Mucosa of rectum (tissue), 2 donors: Measurements from ENCODE around the gene PHC2.

ENCODE experiments used
- H3K27ac ChIP-seq, 2 donors: one replicate each; pipeline ENCODE4 v1.7.0; 2013; ENCODE audit warnings: inconsistent platforms in 2 of 2, low read depth in 2 of 2, low read length in 2 of 2
- H3K27me3 ChIP-seq, 2 donors: one replicate each; pipeline ENCODE4 v1.7.0; 2013; ENCODE audit warnings: low read length in 2 of 2; ENCODE audit not compliant: control insufficient read depth in 2 of 2, insufficient read depth in 2 of 2
- H3K36me3 ChIP-seq, 2 donors: one replicate each; pipeline ENCODE4 v1.7.0; 2013; ENCODE audit warnings: low read length in 2 of 2; ENCODE audit not compliant: control insufficient read depth in 2 of 2, insufficient read depth in 2 of 2
- H3K4me1 ChIP-seq, 2 donors: one replicate each; pipeline ENCODE4 v1.7.0; 2013; ENCODE audit warnings: low read length in 2 of 2, mild to moderate bottlenecking in 1 of 2; ENCODE audit not compliant: control insufficient read depth in 2 of 2, insufficient read depth in 2 of 2
- H3K4me3 ChIP-seq, 2 donors: one replicate each; pipeline ENCODE4 v1.7.0; 2013; ENCODE audit warnings: low read length in 2 of 2
- H3K9ac ChIP-seq, 2 donors: one replicate each; pipeline ENCODE4 v1.7.0; 2013; ENCODE audit warnings: low read length in 2 of 2, low read depth in 1 of 2, mild to moderate bottlenecking in 1 of 2
- H3K9me3 ChIP-seq, 2 donors: one replicate each; pipeline ENCODE4 v1.7.0; 2013; ENCODE audit warnings: low read length in 2 of 2; ENCODE audit not compliant: control insufficient read depth in 2 of 2
- donor health status: healthy.
- donor health status: Normal muscosa, but diverticular disease.

PHC2 gene

DNA sequence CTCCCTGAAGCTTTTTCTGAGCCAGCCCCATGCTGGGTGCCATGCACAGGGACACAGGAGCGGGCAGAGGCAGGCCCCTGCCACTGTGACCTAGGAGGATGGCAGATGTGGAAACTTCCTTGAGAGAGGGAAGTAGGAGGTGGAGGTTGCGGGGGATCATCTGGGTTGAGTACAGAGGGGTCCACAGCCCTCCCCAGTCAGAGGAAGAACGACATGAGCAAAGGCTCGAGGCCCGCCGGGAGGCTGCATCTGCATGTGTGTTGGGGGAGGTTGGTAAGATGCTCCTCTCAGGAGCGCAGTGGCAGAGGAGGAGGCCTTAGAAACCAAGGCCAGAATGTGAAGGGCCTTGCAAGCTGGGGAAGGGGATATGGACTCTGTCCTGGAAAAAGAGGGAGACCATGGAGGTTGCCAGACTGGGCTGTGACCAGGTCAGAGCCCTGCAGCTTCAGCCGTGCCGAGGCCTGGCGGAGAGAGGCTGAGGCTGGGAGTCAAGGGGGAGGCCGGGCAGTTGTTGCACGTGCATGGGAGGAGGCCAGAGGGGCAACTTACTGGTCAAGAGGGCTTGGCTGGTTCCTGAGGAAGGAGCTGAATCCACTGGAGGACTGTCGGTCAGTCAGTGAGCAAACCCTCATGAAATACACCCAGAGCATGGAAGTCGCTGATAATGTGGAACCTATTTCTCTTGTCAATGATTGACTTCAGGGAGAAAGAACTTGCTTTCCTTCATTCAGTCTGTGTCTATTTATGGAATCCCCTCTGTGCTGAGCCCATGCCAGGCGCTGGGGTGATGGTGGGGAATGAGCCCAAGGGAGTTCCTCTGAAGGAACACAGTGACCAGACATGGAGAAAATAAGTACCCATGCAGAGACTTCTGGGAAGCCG is 141.7 kb downstream of the PHC2 start:
- no peaks in the 10 kb centered on the region for H3K4me1 ChIP-seq
- no peaks in the 10 kb centered on the region for H3K27me3 ChIP-seq
- no peak overlapping the region for H3K4me3 ChIP-seq
- H3K9ac ChIP-seq, result no peak overlapping the region
- peaks cover 0 to 14% of the 10 kb centered on the region in 2 donors for H3K36me3 ChIP-seq
- H3K9me3 ChIP-seq, result no peaks in the 10 kb centered on the region
- no peak overlapping the region for H3K27ac ChIP-seq

DNA sequence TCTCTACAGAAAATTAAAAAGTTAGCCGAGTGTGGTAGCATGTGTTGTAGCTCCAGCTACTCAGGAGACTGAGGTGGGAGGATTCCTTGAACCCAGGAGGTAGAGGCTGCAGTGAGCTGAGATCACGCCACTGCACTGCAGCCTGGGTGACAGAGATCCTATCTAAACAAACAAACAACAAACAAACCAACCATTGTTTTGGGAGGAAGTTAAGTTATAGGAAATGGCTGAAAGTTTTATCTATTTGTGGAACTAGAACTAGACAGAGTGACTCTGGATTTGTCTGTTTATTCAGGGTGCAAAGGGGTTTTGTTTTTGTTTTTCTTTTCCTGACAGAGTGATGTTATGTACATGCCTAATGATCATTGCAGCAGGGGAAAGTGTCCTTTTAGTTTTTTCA is 143.6 kb downstream of the PHC2 start:
- Histone ChIP-seq H3K4me1 (no peaks in the 10 kb centered on the region), H3K27me3 (no peaks in the 10 kb centered on the region), H3K9ac (no peak overlapping the region), H3K36me3 (peaks cover 0 to 11% of the 10 kb centered on the region in 2 donors), H3K4me3 (no peak overlapping the region), H3K9me3 (no peaks in the 10 kb centered on the region), H3K27ac (no peak overlapping the region)

DNA sequence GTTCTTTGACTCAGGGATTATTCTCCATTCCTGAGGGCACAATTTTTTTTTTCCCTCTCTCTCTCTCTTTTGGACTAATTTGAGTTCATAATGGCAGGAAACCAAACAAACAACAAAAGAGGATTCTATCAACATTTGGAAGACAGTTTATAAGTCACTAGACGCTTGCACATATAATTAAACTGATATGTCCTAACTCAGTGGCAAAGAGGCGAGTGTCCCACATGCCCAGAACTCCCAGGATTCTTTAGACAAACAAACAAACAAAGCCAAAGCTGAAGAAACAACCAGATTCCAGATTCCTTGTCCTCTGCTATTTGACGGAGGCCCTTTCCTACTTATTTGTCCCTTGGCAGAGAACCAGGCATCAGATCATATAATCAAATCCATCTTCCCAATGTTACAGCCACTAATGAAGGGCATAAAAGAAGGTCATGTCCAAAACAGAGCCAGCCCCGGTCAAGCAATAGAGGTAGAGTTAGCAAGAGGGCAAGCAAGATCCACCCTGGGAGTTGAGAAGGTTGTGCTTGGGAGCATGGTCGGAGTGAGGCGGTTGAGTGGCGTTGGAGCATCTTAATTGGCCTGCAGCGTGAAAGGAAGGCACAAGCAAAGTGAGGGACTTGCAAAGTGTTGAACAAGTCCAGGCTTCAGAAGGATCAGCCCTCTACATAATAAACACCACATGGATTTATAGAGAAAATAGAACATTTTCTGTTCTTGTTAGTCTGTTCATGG is 144.3 kb downstream of the PHC2 start:
- H3K4me3 ChIP-seq, result no peak overlapping the region
- no peaks in the 10 kb centered on the region for H3K9me3 ChIP-seq
- H3K36me3 ChIP-seq, result peaks cover 4 to 18% of the 10 kb centered on the region in 2 donors
- no peak overlapping the region for H3K9ac ChIP-seq
- no peaks in the 10 kb centered on the region for H3K27me3 ChIP-seq
- no peaks in the 10 kb centered on the region for H3K4me1 ChIP-seq
- H3K27ac ChIP-seq, result no peak overlapping the region

DNA sequence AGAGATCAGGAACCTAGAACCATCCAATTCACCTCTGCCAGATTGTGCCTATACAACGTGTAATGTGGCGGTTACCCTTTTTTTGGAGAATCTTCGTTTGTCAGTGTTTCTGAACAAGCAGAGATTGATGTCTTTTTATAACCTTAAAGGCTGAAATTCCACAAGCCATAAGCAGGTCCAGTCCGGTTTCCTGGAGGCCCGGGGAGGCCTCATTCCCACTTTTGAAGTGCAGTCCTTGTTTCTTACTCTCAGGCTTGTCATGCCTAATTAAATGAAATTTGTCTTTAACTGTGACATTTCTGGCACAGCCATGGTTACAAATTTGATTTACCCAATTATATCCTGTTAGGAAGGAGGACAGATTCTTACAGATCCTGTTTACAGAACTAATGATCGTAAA is 146.8 kb downstream of the PHC2 start:
- Histone ChIP-seq H3K4me1 (no peaks in the 10 kb centered on the region), H3K27ac (no peak overlapping the region), H3K4me3 (no peak overlapping the region), H3K9ac (no peak overlapping the region), H3K36me3 (peaks cover 15 to 28% of the 10 kb centered on the region in 2 donors), H3K9me3 (no peaks in the 10 kb centered on the region), H3K27me3 (no peaks in the 10 kb centered on the region)

DNA sequence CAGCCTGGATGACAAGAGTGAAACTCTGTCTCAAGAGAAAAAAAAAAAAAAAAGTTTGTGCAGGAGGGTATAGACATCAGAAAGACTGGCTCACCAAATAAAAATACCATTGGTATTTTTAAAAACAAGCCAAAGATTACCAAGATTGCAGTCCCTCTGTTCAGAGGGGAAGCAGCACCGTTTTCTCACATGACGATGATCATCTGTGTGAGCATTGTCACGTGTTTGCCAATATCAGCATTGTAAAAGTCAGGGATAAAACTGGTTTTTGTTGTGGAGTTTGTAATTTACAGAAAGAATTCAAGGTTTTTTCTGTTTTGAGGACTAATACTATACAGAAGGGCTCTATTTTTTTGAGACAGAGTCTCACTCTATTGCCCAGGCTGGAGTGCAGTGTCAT is 148.1 kb downstream of the PHC2 start:
- H3K36me3 ChIP-seq, result peaks cover 15 to 28% of the 10 kb centered on the region in 2 donors
- no peaks in the 10 kb centered on the region for H3K4me1 ChIP-seq
- no peak overlapping the region for H3K4me3 ChIP-seq
- H3K27ac ChIP-seq, result no peak overlapping the region
- H3K9ac ChIP-seq, result no peak overlapping the region
- H3K9me3 ChIP-seq, result no peaks in the 10 kb centered on the region
- no peaks in the 10 kb centered on the region for H3K27me3 ChIP-seq

DNA sequence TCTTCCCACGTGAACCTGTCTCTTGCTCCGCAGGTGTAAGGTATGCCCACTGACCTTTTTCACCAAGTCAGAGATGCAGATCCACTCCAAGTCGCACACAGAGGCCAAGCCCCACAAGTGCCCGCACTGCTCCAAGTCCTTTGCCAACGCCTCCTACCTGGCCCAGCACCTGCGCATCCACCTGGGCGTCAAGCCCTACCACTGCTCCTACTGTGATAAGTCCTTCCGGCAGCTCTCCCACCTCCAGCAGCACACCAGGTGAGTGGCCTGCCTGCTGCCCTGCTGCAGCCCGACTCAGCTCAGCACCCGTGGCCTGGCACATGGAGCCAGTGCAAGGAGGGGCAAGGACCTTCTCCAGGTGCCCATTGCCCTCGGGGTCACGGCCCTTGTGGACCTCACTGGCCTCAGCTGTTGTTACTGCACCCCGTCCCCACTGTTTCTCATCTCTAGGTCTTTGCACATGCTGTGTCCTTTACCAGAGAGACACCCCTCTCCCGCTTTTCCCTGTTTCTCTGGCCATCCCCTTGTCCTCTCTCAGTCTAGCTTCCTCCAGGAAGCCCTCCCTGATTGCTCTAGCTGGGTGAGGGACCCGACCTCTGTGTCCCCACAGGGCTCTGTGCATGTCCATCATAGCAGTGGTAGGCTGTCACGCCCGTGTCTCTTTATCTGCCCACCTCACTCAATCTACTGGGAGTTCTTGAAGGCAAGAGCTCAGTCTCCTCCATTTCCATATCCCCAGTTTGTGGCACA is 149.2 kb downstream of the PHC2 start:
- H3K9me3 ChIP-seq, result no peaks in the 10 kb centered on the region
- H3K9ac ChIP-seq, result no peak overlapping the region
- H3K27me3 ChIP-seq, result no peaks in the 10 kb centered on the region
- no peak overlapping the region for H3K27ac ChIP-seq
- H3K4me1 ChIP-seq, result no peaks in the 10 kb centered on the region
- H3K4me3 ChIP-seq, result no peak overlapping the region
- H3K36me3 ChIP-seq, result peaks cover 17 to 36% of the 10 kb centered on the region in 2 donors

DNA sequence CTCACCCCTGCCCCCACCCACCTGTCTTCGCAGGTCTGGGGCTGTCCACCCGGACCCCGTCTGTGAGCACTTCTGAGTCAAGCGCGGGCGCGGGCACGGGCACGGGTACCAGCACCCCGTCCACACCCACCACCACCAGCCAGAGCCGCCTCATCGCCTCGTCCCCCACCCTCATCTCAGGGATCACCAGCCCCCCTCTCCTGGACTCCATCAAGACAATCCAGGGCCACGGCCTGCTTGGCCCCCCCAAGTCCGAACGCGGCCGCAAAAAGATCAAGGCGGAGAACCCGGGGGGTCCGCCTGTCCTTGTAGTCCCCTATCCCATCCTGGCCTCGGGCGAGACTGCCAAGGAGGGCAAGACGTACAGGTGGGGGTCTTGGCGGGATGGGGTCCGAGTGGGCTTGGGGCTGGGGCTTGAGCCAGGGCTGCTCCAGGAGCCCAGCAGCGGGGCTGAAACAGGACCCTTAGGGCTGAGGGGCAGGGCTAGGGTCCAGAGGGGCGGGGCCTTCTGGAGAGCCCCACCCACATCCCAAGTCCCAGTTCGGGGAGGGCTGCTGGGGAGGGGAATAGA is 150.7 kb downstream of the PHC2 start:
- Histone ChIP-seq H3K36me3 (peaks cover 18 to 36% of the 10 kb centered on the region in 2 donors), H3K27me3 (no peaks in the 10 kb centered on the region), H3K9ac (no peak overlapping the region), H3K27ac (no peak overlapping the region), H3K4me1 (no peaks in the 10 kb centered on the region), H3K4me3 (no peak overlapping the region), H3K9me3 (no peaks in the 10 kb centered on the region)

DNA sequence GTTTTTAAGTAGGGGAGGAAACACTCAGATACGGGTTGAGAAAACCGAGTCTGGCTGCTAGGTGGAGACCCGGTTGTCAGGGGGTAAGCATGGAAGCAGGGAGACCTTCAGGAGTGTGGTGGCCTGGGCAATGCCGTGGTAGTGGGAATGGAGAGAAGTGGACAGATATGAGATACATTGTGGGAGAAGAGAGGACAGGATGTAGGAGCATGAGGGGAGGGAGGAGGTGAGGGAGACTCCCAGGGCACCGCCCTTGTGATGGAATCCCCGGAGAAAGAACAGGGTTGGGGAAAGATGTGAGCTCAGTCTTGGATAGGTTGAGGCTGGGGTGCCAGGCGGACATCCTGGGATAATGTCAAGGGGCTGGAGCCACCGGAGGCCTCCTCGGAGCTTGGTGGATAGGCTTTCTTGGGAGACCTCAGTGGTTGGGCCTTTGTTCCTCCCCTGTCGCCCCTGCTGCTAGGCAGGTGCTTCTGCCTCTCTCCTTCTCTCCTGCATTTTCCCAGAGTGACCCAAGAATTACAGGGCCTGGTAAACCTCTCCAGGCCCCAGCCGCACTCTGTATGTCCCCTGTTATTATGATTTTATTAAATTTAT is 153.3 kb downstream of the PHC2 start:
- Histone ChIP-seq H3K36me3 (peaks cover 18 to 27% of the 10 kb centered on the region in 2 donors), H3K27me3 (no peaks in the 10 kb centered on the region), H3K9ac (no peak overlapping the region), H3K4me1 (no peaks in the 10 kb centered on the region), H3K4me3 (no peak overlapping the region), H3K27ac (no peak overlapping the region), H3K9me3 (no peaks in the 10 kb centered on the region)

DNA sequence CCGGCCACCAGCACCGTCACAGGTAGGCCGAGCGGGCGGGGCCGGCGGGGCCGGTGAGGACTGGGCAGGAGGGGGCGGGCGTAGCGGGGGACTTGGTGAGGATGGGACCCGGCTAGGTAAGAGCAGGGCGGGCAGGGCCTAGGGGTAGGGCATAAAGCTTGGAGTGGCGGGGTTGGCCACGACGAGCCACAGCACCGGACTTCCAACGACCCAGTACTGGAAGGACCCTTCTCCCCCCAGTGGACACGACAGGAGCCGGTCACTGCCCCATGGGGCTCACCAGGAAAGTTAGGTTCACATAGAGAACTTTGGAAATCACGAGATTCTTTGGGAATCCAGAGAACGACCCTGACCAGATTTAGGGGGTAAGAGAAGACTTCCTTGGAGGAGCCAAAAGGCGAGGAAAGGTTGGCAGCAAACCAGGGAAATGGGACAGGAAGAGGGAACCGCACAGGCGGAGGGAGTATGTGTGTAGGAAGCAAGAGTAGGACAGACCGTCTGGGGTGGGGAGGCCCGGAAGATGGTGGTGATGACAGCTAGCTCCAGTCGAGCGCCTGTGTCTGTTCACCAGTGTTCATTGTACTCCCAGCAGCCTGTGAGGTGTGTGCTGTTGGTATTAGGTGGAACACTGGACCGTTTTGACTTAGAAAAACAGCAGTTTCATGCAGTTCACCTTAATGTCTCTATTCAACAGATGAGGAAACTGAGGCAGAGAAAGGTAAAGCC is 154.2 kb downstream of the PHC2 start:
- Histone ChIP-seq H3K27ac (no peak overlapping the region), H3K27me3 (no peaks in the 10 kb centered on the region), H3K4me1 (no peaks in the 10 kb centered on the region), H3K4me3 (no peak overlapping the region), H3K9ac (no peak overlapping the region), H3K9me3 (no peaks in the 10 kb centered on the region), H3K36me3 (peaks cover 15 to 21% of the 10 kb centered on the region in 2 donors)
